Measurements from ENCODE around the gene RASA4B.

RASA4B gene

GRCh38 chr7:102467581-102468477, 49.7 kb downstream of the RASA4B start:
- in situ Hi-C loops (cut with HindIII; ENCODE audit: low sequenced_read_pairs), result no loop called here
- DNase-seq (ENCODE audit: low read depth, low spot score), result no peak
- TF ChIP-seq CTCF (IDR thresholded peaks at IDR 0.05; ENCODE audit: low read depth, low read length), result no peak
- H3K4me3 ChIP-seq (ENCODE audit: low read depth, low read length), result no peak overlapping the region

GRCh38 chr7:102466097-102466496, 51.5 kb downstream of the RASA4B start:
- TF ChIP-seq CTCF (IDR thresholded peaks at IDR 0.05; ENCODE audit: low read depth, low read length), result no peak
- no peak for DNase-seq (ENCODE audit: low read depth, low spot score)
- H3K4me3 ChIP-seq (ENCODE audit: low read depth, low read length), result peak overlapping the region; percentile 99
- in situ Hi-C loops (cut with HindIII; ENCODE audit: low sequenced_read_pairs), result no loop called here

GRCh38 chr7:102464577-102465280, 52.8 kb downstream of the RASA4B start, which contains the start of the genes ALKBH4 and LRWD1:
ALKBH4 (minus strand) TSS chr7:102464863; CDS start chr7:102464836, 27 bp downstream.
LRWD1 (plus strand) TSS chr7:102464984; CDS start chr7:102465081, 97 bp downstream.
- in situ Hi-C loops (cut with HindIII; ENCODE audit: low sequenced_read_pairs), result no loop called here
- peak within 1 kb of the TSS; percentile 99 for H3K4me3 ChIP-seq (ENCODE audit: low read depth, low read length)
- peak; percentile 9 for TF ChIP-seq CTCF (IDR thresholded peaks at IDR 0.05; ENCODE audit: low read depth, low read length)
- peak; percentile 90 for DNase-seq (ENCODE audit: low read depth, low spot score)

DNA sequence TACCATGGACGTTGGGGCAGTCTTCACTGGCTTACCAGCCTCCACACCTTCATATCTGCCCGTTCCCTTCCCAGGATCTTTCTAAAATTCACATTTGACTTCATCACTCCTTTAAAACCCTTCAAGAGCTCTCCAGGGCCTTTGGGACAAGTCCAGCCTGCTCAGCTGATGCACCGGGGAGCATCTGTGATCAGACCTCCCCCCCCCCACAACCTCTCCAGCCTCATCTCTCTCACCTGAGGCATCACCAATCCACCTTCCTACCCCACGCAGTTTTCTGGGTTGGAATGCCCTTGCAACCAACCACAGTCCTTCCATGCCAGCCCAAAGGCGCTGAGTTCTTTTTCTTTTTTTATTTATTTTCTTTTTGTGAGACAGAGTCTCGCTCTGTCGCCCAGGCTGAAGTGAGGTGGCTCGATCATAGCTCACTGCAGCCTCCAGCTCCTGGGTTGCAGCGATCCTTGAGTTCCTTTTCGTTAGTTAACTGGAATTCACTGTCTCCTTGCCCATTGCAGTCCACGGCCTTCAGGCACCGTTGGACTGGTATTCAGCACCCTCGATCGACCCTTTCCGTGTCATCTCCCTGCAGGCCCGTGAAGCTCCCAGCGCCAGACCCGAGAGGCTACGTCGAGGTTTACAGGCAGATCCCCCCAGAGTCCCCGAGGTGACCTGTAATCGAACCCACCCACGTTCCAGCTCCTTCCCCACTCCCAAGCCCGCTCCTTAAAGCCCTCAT, 53.6 kb downstream of the RASA4B start:
- H3K4me3 ChIP-seq (ENCODE audit: low read depth, low read length), result peak overlapping the region; percentile 99
- DNase-seq (ENCODE audit: low read depth, low spot score), result no peak
- in situ Hi-C loops (cut with HindIII; ENCODE audit: low sequenced_read_pairs), result no loop called here
- no peak for TF ChIP-seq CTCF (IDR thresholded peaks at IDR 0.05; ENCODE audit: low read depth, low read length)

DNA sequence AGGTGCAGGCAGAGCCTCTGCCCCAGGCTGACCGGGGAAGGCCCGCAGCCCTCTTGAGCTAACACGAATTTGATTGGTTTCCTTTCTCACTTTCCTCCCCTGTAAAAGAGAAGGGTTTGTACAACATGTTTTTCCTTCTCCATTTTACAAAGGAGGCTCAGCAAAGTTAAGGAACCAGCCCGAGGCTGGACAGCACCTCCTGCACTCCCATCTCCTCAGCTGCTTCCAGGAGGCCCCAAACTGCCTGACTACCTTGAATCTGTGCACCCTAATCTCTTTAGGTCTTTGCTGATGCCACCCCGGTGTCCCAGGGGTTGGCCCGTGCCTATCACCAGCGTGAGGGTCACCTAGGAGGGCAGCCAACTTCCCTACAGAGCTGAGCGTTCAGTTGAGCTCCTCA, 57.1 kb downstream of the RASA4B start:
- H3K4me3 ChIP-seq (ENCODE audit: low read depth, low read length), result no peak overlapping the region
- no peak for TF ChIP-seq CTCF (IDR thresholded peaks at IDR 0.05; ENCODE audit: low read depth, low read length)
- in situ Hi-C loops (cut with HindIII; ENCODE audit: low sequenced_read_pairs), result no loop called here
- DNase-seq (ENCODE audit: low read depth, low spot score), result no peak

DNA sequence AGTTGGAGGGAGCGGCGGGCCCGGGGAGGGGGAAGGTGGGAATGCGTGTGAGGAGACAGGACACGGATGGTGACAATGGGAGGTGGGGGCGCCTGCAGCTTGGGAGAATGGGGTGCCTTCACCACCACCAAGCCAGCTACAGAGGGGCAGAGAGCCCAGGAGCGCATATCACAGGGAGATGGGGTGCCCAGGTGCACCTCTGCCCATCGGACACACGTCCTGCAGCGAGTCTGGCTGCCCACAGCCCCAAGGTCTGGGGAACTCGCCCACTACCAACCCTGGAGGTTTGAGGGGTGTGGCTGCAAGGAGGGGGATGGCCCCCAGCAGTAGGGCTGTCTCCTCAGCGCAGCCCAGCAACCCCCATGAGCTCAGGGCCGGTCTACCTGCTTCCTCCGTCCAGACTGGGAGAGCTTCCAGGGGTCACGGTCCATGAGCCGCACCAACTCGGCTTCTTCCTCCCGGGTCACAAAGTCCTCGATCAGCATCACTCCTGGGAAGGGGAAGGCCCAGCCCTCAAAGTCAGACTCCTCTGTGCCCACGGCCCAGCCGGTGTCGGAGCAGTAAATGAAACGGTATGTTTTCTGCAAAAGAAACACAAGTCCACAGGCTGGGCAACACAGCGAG, 58.2 kb downstream of the RASA4B start:
- no peak overlapping the region for H3K4me3 ChIP-seq (ENCODE audit: low read depth, low read length)
- TF ChIP-seq CTCF (IDR thresholded peaks at IDR 0.05; ENCODE audit: low read depth, low read length), result no peak
- in situ Hi-C loops (cut with HindIII; ENCODE audit: low sequenced_read_pairs), result no loop called here
- DNase-seq (ENCODE audit: low read depth, low spot score), result no peak

Data from astrocyte of the spinal cord (primary cell).